Activated CD8-positive, alpha-beta memory T cell treated with anti-CD3 and anti-CD28 coated beads for 36 hours (primary cell): ENCODE measurements around the gene XIRP1. TPM values are rescaled to one million over a fixed set of nuclear protein-coding genes. Genes with fewer than 3 reads are reported as not detected.
"Not testable (repeated sequence)": the region's sequence is repeated elsewhere in the genome, so short reads cannot be mapped to it uniquely, and the experiment has no call there.

Experiments
- CTCF ChIA-PET: fragments of 350-600 bp; sonication (Branson Sonifier 250); formaldehyde crosslinking; loops from one replicate; lab custom pipeline; 2021; ENCODE audit warnings: antibody characterized with exemption; lab: Charles Lee
- POLR2A ChIA-PET: fragments of 350-600 bp; sonication (Branson Sonifier 250); formaldehyde crosslinking; loops from one replicate; lab custom pipeline; 2021; ENCODE audit warnings: antibody characterized with exemption; lab: Charles Lee
- total RNA-seq, 2 experiments: library from RNA; stranded (reverse); gene quantifications; one replicate each; pipeline ENCODE4 v1.2.3, GENCODE V29; 2021

XIRP1 gene, protein sequence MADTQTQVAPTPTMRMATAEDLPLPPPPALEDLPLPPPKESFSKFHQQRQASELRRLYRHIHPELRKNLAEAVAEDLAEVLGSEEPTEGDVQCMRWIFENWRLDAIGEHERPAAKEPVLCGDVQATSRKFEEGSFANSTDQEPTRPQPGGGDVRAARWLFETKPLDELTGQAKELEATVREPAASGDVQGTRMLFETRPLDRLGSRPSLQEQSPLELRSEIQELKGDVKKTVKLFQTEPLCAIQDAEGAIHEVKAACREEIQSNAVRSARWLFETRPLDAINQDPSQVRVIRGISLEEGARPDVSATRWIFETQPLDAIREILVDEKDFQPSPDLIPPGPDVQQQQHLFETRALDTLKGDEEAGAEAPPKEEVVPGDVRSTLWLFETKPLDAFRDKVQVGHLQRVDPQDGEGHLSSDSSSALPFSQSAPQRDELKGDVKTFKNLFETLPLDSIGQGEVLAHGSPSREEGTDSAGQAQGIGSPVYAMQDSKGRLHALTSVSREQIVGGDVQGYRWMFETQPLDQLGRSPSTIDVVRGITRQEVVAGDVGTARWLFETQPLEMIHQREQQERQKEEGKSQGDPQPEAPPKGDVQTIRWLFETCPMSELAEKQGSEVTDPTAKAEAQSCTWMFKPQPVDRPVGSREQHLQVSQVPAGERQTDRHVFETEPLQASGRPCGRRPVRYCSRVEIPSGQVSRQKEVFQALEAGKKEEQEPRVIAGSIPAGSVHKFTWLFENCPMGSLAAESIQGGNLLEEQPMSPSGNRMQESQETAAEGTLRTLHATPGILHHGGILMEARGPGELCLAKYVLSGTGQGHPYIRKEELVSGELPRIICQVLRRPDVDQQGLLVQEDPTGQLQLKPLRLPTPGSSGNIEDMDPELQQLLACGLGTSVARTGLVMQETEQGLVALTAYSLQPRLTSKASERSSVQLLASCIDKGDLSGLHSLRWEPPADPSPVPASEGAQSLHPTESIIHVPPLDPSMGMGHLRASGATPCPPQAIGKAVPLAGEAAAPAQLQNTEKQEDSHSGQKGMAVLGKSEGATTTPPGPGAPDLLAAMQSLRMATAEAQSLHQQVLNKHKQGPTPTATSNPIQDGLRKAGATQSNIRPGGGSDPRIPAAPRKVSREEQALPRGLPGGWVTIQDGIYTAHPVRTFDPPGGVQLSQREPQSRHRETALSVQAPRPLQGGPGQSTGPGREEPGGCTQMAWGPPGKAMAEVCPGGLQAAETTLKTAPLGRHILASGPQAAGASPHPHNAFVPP (N-terminal part only)
- total RNA-seq: 1 to 10 TPM; 4.2 to 4.3 TPM

DNA sequence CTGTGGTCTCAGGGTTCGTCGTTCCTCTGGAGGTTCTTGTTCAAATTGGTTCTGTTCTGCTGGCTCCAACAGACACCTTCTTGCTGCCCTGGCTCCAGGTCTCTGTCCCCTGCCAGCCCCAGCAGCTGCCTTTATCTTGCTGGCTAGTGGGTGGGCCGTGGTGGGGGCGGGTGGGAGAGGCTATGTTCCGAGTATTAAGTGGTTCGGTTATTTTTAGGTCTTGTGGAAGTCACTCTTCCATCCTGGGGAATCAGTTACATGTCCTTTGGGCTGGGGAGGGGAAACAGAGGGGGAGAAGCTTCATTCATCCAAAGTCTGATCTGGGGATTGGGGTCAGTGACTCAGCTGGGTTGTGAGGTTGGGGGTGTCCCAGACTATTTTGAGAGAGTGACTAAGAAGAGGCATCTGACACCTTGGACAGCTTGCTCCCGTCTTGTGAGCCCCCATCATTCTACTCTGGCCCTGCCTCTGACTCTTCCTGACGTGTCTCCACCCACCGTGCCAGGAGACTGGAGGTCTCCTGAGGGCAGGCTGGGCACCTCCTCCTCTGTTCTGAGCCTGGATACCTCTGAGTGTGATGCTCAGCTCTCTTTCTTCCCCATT is at the start of gene XIRP1:
Gene XIRP1, minus strand, starts transcription at position 106 of the 603 bp plus-strand sequence. CDS start 3,150 bp downstream, outside the sequence.
- POLR2A ChIA-PET: no interaction called here
- CTCF ChIA-PET: interaction anchor here (0.6 to 14.9 kb wide), 6 partner anchors 13 to 99 kb away, joined by 3 to 231 read pairs (median 4); no protein-coding TSS in a partner anchor

DNA sequence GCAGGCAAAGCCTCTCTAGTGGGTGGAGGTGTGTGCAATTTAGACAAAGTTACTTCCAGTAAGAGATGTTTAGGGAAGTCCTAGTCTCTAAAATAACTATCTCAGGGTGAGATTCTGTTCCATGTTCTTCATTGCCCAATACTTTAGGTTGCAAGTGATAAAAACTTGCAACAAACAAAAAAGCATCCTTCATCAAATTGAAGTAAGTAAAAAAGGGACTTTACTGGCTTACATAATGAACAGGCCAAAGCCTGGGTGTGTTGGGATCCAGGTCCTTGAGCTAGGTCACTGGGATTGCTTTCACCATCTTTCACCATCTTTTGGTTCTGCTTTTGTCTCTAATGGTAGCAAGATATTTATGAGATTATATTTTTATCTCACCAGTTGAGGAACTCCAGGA is 49.2 kb upstream of the XIRP1 start:
- CTCF ChIA-PET: no interaction called here
- POLR2A ChIA-PET: no interaction called here

DNA sequence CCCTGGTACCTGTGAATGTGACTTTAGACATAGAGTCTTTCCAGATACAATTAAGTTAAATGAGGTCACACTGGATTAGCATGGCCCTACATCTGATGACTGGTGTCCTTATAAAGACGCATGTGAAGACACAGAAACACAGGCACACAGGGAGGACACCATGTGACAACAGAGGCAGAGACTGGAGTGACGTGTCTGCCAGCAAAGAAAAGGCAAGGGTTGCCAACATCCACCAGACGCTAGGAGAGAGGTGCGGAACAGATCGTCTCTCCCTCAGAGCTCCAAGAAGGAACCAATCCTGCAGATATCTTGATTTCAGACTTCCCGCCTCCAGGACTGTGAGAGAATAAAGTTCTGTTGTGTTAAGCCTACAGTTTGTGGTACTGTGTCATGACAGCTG is 44.6 kb upstream of the XIRP1 start:
- ChIA-PET POLR2A (no interaction called here), CTCF (interaction anchor here (1.2 kb wide), 1 partner anchor 51 kb away, joined by 5 read pairs; no protein-coding TSS in a partner anchor)

DNA sequence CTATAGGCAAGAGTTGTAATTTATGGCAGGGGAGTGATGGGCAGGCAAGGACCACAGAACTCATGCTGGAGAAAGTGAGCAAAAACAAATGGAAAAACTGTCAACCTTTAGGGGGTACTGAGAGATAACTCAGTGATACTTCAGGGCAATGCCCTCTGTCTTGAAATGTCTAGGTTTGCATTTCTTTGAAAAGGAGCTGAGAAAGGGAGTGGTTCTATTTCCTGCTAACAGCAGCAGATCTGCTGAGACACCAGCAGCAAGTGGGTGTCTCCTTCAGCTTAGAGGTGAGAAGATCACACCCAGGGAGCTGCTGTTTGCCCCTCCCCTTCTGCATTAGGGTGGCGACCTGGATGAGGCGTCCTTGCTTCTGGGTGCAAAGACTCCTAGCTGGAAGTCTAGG is 42.3 kb upstream of the XIRP1 start:
- CTCF ChIA-PET: interaction anchor here (1.1 kb wide), 1 partner anchor 54 kb away, joined by 5 read pairs; no protein-coding TSS in a partner anchor
- POLR2A ChIA-PET: interaction anchor here (0.7 kb wide), 1 partner anchor 55 kb away, joined by 3 read pairs; no protein-coding TSS in a partner anchor

DNA sequence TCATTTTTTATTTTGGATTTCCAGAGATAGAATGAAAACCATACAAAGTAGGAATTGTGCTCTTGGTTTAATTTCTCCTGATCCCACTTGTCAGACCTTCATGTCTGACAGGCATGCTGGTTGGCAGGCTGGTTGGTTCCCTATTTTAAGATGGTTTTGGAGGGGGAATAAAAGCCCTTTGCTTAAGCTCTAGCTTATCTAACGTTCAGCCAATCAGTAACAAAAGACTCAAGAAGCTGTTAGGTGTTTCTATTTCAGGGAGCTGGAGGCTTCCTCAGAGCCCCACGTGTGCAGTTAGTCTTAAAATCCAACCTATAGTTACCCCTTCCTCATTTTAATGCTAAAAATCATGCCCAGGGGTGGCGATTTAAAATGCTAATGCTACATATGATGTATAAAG is 40.5 kb upstream of the XIRP1 start:
- ChIA-PET CTCF (interaction anchor here (1.0 to 2.1 kb wide), 1 partner anchor 55 kb away, joined by 4 to 5 read pairs; no protein-coding TSS in a partner anchor), POLR2A (no interaction called here)

DNA sequence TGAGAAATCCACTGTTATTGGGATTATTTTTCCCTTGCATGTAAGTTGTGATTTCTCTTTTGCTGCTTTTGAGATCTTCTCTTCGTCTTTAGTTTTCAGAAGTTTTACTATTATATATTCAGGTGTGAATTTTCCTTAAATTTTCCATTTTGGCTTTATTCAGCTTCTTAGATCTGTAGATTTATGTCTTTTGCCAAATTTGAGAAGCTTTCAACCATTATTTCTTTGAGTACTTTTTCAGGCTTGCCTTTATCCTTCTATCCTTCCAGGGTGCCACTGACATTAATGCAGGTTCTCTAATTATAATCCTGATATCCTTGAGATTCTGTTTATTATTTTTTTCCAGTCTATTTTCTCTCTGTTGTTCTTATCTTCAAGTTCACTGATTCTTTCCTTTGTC is 38.1 kb upstream of the XIRP1 start:
- CTCF ChIA-PET: no interaction called here
- POLR2A ChIA-PET: no interaction called here

DNA sequence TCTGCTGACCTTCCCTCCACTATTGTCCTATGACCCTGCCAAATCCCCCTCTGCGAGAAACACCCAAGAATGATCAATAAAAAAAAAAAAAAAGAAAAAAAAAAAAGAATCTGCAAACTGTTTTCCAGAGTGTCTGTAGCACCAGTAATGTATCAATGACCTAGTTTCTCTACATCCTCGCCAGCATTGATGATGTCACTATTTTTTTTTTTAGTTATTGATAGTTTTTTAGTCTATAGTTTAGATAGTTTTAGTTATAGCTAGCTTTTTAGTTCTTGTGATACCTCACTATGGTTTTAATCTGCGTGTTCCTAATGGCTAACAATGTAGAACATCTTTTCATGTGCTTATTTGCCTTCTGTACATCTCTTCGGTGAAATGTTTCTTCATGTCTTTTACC is 36.1 kb upstream of the XIRP1 start:
- POLR2A ChIA-PET: no interaction called here
- CTCF ChIA-PET: no interaction called here

DNA sequence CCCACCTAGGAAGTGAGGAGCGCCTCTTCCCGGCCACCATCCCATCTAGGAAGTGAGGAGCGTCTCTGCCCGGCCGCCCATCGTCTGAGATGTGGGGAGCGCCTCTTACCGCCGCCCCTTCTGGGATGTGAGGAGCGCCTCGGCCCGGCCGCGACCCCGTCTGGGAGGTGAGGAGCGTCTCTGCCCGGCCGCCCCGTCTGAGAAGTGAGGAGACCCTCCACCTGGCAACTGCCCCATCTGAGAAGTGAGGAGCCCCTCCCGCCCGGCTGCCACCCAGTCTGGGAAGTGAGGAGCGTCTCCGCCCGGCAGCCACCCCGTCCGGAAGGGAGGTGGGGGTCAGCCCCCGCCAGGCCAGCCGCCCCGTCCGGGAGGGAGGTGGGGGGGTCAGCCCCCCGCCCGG is 35.2 kb upstream of the XIRP1 start:
- POLR2A ChIA-PET, CTCF ChIA-PET: not testable (repeated sequence)

DNA sequence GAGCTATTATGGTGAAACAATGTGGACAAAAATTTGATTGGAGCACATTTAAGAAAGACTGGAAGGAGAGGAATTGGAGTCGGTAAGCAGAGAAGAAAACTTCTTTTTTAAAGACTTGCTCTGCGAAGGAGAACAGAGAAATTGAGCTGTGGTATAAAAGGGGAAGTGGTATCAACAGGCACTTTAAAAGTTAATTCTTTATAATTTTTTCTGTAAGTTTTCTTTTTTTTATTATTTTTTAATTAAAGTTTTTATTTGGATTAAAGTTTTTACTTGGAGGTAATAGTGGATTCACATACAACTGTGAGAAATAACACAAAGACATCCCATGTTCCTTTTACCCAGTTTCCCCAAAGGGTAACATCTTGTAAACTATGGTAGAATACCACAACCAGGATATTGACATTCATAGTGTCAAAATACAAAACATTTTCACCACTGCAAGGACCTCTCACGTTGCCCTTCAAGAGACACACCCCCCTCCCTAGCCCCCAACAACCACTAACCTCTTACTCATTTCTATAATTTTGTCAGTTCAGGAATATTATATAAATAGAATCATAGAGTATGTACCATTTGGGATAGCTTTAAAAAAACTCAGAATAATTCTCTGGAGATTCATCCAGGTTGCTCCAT is 33.8 kb upstream of the XIRP1 start:
- CTCF ChIA-PET: interaction anchor here (1.7 kb wide), 1 partner anchor 62 kb away, joined by 9 read pairs; no protein-coding TSS in a partner anchor
- POLR2A ChIA-PET: no interaction called here

DNA sequence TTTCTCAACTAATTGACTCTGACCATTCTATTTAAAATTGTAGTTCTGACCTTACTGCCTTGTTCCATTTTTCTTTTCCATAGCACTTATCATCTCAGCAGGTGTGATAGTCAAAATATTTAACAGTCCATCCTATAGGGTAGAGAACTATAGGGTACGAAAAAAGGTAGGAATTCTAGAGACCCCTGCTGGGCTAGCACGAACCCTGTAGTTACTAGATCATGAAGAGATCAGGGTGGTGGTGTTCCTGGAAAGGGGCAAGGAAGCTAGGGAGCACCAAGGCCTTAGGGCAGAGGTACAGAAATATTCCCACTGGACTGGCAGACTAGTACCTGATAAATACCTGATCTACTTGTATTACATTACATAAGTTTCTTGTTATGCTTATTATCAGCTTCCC is 31.9 kb upstream of the XIRP1 start:
- ChIA-PET POLR2A (no interaction called here), CTCF (no interaction called here)

DNA sequence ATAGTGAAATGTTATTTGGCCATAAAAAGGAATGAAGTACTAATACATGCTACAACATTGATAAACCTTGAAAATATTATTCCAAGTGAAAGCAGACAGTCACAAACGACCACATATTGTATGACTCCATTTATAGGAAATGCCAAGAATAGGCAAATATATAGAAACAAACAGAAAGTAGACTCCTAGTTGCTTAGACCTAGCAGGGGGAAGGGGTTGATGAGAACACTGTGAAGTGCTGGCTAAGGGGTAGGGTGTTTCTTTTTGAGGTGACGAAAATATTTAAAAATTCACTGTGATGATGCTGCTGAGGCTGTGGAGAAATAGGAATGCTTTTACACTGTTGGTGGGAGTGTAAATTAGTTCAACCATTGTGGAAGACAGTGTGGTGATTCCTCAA is 30.5 kb upstream of the XIRP1 start:
- CTCF ChIA-PET: no interaction called here

DNA sequence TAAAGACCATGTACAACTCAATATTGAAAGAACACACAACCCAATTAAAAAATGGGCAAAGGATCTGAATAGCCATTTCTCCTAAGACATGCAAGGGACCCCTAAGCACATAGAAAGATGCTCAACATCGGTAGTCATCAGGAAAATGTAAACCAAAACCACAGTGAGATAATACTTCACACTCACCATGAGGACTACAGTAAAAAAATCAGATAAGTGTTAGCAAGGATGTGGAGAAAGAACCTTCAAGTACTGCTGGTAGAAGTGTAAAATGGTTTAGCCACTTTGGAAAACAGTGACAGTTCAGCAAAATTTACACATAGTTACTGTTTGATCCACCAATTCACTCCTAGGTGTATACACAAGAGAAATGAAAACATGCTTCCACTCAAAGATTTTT is 30.1 kb upstream of the XIRP1 start:
- POLR2A ChIA-PET: no interaction called here

More for the DNA sequence above, 30.5 kb upstream of the XIRP1 start:
- POLR2A ChIA-PET: no interaction called here

DNA sequence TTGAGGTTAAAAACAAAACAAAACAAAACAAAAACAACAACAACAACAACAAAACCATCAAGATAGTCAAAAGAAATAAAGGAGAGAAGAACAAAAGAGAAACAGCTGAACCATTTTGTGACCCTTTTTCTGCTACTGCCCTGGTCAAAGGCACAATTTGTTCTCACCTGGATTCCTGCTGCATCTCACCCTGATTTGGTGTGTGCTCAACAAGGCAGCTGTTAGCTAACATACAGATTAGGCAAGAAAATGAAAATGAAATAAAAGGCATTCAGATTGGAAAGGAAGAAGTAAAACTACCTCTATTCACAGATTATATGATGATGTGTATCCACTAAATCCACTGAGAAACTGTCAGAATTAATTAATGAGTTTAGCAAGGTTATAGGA is 28.7 kb upstream of the XIRP1 start:
- POLR2A ChIA-PET: no interaction called here
- CTCF ChIA-PET: no interaction called here

More for the DNA sequence above, 30.1 kb upstream of the XIRP1 start:
- CTCF ChIA-PET: no interaction called here

DNA sequence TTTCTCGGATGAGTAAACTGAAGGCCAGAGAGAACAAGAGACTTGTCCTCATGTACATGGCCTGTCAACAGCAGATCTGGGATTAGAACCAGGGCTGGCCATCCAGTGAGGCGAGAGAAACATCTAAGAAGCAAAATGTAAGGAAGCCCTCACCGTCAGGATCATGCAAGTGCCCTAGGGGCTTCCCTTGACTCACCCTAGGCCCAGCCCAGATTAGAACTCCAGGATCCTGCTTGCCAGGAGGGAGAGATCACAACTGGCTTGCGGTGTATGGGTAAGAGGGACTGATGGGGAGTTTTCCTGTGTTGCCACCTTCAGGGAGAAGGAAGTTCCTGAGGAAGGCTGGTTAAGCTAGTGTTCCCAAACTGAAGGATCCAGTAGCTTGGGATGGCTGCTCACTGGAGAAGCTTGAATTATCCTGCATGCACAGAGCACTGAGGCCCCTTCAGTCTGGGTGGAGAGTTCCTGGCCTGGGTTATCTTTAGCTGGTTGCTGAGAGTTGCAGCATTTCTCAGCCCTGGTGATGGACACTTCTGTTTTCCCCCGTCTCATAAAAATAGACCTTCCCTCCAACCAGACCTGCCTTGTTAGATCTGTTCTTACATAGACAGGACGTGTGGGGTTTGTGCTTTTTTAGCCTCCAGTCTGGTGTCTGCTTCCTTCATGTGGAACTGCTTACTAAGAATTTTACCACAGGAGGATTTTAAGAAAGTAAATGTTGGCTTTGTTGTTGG is 28.2 kb upstream of the XIRP1 start:
- ChIA-PET POLR2A (no interaction called here), CTCF (interaction anchor here (1.3 to 2.2 kb wide), 2 partner anchors 68 to 71 kb away, joined by 6 read pairs; no protein-coding TSS in a partner anchor)

DNA sequence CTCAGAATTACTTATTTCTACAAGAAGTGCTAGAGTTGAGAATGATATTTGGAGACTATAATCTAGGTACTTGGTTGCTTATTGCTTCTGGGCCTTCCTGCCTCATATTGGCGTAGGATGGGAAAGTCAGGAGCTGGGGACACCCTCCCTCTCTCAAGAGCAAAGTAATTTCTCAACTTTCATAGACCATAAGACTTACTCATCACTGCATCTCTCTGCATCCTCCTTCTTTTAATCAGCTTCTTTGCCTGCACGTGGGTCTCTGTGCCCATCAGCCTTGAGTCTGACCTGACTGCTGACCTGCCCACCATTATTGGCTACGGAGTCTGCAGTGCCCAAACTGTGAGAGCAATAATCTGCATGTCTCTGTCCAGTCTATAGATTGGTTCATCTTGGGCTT is 27.3 kb upstream of the XIRP1 start:
- ChIA-PET CTCF (interaction anchor here (1.3 to 2.2 kb wide), 2 partner anchors 68 to 72 kb away, joined by 6 read pairs; no protein-coding TSS in a partner anchor), POLR2A (no interaction called here)

DNA sequence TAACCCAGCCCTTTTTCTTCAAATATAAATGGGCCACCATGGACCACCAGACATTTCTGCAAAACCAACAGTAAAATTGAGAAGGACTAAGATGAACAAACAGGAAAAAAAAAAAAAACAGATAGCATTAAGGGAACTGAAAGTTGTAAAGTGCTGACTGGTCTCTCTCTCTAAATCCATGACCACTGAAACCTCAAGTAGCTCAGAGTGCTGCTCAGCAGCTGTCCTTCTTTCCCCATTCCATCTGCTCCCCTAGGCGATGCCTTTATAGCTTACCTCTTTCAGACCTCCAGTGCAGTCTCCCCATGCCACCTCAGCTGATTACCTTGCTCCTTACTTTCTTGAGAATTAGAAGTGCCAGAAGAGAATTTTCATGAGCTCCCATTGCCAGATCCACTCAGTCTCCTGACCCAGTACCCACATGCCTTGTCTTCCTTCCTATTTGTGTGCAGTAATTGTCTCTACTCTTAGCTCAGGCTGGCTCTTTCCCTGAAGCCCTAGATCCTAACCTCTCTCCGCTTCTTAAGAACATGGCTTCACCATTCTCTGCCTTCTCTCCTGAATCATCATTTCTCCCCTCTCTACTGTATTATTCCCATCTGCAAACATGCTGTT is 23.9 kb upstream of the XIRP1 start:
- ChIA-PET POLR2A (no interaction called here), CTCF (interaction anchor here (0.6 kb wide), 1 partner anchor 1496 kb away, joined by 3 read pairs; no protein-coding TSS in a partner anchor)

DNA sequence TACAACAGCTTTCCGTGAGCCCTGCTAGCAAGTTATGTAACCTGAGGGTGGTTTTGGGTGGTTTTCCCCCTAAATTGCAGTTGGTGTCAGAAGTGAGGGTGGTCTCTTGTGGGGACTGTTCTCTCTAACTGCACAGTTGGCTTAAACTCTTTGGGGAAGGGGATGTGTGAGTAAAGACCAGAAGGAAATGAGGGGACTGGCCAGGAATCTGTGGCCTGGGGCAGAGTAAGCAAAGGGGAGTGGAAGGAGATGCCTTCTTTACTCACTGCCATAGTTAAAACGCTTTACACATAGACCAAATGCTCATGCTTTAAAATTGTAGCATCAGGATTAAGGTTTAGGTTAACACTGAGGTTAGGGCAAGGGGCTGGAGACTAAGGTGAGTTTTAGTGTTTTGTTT is 21.2 kb upstream of the XIRP1 start:
- CTCF ChIA-PET: interaction anchor here (0.9 to 3.2 kb wide), 2 partner anchors 74 to 78 kb away, joined by 3 to 13 read pairs; no protein-coding TSS in a partner anchor
- POLR2A ChIA-PET: no interaction called here
